A549 treated with AZD9567 at 1 μM for 4 hours (cell line): ENCODE data around the gene RNF186. TPM values are rescaled to one million over a fixed set of nuclear protein-coding genes. Genes with fewer than 3 reads are reported as not detected.

Source experiments
- total RNA-seq: library from RNA; stranded (reverse); fragments of 200-300 nt; extraction: Qiagen RNA extraction; gene quantifications from 5 replicates; pipeline ENCODE4 v1.2.3, GENCODE V29; 2022; ENCODE audit not compliant: insufficient read depth

The RNF186 gene, protein sequence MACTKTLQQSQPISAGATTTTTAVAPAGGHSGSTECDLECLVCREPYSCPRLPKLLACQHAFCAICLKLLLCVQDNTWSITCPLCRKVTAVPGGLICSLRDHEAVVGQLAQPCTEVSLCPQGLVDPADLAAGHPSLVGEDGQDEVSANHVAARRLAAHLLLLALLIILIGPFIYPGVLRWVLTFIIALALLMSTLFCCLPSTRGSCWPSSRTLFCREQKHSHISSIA
- not detected in 5 replicates for total RNA-seq

DNA sequence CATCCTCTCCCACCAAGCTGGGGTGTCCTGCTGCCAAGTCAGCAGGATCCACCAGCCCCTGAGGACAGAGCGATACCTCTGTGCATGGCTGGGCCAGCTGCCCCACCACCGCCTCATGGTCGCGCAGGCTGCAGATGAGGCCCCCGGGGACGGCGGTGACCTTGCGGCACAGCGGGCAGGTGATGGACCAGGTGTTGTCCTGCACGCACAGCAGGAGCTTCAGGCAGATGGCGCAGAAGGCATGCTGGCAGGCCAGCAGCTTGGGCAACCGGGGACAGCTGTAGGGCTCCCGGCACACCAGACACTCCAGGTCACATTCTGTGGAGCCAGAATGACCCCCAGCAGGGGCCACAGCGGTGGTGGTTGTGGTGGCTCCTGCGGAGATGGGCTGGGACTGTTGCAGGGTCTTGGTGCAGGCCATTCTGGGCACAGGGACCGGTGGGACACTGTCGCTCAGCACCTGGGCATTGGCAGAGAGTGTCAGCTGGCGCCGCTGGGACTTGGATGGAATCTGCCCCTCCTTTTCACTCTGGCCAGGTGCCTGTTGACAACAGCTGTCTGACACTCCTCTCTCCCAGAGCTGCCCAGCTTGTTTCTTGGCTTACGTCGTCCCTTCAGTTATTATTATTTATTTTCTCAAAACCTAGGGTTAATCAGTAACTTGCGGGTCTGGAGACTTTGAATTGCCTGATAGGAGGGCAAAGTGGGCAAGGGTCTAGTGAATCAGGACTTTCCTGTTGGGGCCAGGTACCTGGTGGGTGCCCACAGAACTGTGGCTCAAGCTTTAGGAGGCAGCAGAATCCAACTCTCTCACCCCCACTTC lies at the start of gene RNF186:
TSS of gene RNF186 (minus strand) at position 603 of the 823 bp plus-strand sequence. CDS start at position 421, 182 bp downstream.

DNA sequence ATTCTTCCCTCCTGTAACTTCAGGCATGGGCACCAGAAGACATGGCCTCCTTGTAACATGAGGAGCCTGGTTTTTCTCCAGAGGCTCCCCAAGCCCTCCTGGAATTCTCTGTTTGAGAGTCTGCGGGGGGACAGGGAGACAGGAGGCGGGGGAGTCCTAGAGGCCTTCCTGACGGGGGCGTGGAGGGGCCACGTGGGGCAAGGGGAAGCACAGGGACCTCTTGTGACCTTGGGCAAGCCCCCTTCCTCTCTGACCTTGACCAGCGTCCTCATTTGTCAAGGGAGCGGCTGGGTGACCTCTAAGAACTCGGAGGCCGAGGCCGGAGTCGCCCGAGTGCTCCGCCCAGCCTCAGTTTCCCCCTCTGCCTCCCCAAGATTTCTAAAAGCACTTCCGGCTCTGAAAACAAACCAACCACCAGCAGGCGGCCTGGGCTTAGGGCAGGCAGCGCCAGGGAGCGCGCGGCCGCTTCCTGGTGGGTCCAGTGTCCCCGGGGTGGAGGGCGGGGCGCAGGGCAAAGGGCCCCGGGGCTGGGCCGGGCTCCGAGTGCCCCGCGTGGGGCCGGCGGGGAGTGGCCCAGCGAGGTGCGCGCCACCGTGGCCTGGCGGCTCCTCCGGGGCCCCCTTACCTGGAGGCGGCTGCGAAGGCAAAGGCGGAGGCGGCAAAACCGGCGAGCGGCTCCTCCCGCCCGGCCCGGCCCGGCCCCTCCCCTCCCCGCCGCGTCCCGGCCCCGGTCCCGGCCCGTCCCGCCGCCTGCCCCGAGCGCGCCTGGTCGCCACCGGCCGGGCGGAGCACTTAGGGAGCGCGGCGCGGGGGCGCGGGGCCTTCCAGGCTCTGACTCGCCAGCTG lies 15.6 kb downstream of the RNF186 start, which contains the start of gene TMCO4:
TSS of gene TMCO4 (minus strand) at position 687 of the 846 bp plus-strand sequence. CDS start 19,158 bp downstream, outside the sequence.

Other genes starting within 250 kb of the RNF186 start
- gene NBL1, start 171.0 kb downstream of the RNF186 start, total RNA-seq: 21.9 to 49.7 TPM (median 41.4 TPM) in 5 replicates
- gene HTR6, start 150.4 kb downstream of the RNF186 start, total RNA-seq: 0.15 to 0.17 TPM (median 0.16 TPM) in 4 of 5 replicates, not detected in the other
- gene TMCO4, start 15.4 kb downstream of the RNF186 start, total RNA-seq: 5.9 to 7.7 TPM (median 6.4 TPM) in 5 replicates
- 2.7 to 3.7 TPM (median 3.0 TPM) in 5 replicates for gene OTUD3, start 67.1 kb upstream of the RNF186 start, total RNA-seq
- not detected in 5 replicates for gene PLA2G2E, start 108.3 kb upstream of the RNF186 start, total RNA-seq
- 0.08 TPM in 1 of 5 replicates, not detected in the others for gene PLA2G2A, start 164.3 kb upstream of the RNF186 start, total RNA-seq